Myocyte (in vitro differentiated cells): ENCODE results near the gene CACNA1A. TPM values are rescaled to one million over a fixed set of nuclear protein-coding genes. Genes with fewer than 3 reads are reported as not detected.
"Not testable (repeated sequence)": the region's sequence is repeated elsewhere in the genome, so short reads cannot be mapped to it uniquely, and the experiment has no call there.

Source experiments
- DNase-seq: peaks from one replicate; pipeline ENCODE4 v3.0.0-alpha.2; 2012; ENCODE audit warnings: low read depth
- total RNA-seq: library from RNA; depleted of rRNA; stranded (reverse); fragments of >200 nt; gene quantifications from 2 replicates; pipeline ENCODE4 v1.2.3, GENCODE V29; 2014

Gene CACNA1A
- total RNA-seq, 1 donor from 2014 or later, result 0.19 TPM

GRCh38 chr19:13207237-13207845 is 298.9 kb downstream of the CACNA1A start:
- peak; percentile 65 for DNase-seq

DNA sequence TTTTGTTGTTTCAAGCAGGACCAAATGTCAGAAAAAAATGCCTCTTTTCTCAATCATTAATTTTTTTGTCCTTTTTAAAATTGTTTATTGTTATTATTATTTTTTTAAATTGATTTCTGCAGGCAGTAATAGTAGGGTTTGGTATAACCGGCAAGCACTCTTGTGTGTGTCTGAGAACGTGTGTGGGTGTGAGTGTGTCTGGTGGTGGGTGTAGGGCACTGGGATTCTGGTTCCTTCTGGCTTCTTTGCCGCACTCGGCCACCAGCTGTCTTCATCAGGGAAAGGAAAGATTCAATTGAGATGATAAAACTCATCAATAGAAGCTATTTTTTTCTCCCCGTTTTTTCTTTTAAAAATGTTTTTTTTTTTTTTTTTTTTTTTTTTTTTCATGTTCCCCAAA is 299.7 kb downstream of the CACNA1A start:
- no peak for DNase-seq

DNA sequence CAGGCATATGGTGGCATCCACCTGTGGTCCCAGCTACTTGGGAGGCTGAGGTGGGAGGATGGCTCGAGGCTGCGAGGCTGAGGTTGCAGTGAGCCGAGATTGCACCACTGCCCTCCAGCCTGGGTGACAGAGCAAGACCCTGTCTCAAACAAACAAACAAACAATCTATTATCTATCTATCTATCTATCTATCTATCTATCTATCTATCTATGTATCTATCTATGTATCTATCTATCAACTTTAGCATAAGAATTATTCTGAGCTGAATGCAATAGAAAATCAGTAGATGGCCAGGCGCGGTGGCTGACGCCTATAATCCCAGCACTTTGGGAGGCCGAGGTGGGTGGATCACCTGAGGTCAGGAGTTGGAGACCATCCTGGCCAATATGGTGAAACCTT is 304.2 kb downstream of the CACNA1A start:
- not testable (repeated sequence) for DNase-seq

GRCh38 chr19:13198634-13199033 is 307.6 kb downstream of the CACNA1A start:
- no peak for DNase-seq

DNA sequence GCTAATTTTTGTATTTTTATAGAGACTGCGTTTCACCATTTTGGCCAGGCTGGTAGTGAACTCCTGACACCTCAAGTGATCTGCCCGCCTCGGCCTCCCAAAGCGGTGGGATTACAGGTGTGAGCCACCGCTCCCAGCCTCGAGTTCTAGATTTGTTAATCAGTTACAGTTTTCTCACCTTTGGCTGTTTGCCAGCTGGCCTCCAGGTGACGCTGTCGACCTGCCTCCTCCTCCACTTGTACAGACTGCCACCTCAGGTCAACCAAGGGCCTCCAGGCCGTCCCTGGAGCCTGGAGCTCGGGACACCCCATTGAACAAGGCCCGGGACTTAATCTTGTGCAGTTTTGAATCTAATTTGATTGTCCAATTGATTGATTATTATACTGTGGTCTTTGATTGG is 310.6 kb downstream of the CACNA1A start:
- no peak for DNase-seq

- DNase-seq, result no peak
Observed at GRCh38 chr19:13190781-13191540, 315.3 kb downstream of the CACNA1A start.

DNA sequence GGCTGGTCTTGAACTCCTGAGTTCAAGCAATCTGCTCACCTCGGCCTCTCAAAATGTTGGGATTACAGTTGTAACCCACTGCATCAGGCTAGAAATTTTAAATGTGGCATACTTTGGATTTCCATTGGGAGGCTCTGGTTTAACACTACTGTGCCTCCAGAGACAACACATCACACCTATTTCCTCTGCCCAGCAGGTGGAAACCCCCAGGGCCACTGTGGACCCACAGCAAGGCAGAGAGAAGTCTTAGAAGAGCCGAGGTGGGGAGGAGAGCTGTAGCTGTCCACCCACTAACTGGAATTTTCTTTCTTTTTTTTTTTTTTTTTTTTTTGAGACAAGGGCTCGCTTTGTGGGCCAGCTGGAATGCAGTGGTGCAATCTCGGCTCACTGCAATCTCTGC is 316.7 kb downstream of the CACNA1A start:
- DNase-seq, result no peak

- no peak for DNase-seq
Observed at GRCh38 chr19:13187419-13187818, 318.9 kb downstream of the CACNA1A start.

DNA sequence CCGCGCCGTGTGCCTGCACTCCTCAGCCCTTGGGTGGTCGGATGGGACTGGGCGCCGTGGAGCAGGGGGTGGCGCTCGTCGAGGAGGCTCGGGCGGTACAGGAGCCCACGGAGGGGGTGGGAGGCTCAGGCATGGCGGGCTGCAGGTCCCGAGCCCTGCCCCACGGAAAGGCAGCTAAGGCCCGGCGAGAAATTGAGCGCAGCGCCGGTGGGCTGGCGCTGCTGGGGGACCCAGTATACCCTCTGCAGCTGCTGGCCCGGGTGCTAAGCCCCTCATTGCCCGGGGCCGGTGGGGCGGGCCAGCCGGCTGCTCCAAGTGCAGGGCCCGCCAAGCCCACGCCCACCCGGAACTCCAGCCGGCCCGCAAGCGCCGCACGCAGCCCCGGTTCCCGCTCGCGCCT is 319.6 kb downstream of the CACNA1A start:
- not testable (repeated sequence) for DNase-seq

DNA sequence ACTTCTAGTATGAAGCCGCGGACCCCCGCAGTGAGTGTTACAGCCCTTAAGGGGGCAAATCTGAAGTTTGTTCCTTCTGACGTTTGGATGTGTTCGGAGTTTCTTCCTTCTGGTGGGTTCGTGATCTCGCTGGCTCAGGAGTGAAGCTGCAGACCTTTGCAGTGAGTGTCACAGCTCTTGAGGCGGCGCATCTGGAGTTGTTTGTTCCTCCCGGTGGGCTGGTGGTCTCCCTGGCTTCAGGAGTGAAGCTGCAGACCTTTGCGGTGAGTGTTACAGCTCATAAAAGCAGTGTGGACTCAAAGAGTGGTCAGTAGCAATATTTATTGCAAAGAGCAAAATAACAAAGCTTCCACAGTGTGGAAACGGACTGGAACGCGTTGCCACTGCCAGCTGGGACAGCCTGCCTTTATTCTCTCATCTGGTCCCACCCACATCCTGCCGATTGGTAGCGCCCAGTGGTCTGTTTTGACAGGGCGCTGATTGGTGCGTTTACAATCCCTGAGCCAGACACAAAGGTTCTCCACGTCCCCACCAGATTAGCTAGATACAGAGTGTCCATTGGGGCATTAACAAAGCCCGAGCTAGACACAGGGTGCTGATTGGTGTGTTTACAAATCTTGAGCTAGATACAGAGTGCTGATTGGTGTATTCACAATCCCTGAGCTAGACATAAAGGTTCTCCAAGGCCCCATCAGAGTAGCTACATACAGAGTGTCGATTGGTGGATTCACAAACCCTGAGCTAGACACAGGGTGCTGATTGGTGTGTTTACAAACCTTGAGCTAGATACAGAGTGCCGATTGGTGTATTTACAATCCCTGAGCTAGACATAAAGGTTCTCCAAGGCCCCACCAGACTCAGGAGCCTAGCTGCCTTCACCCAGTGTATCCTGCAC is 320.3 kb downstream of the CACNA1A start:
- not testable (repeated sequence) for DNase-seq

- DNase-seq, result not testable (repeated sequence)
Observed at GRCh38 chr19:13184926-13185325, 321.4 kb downstream of the CACNA1A start.

GRCh38 chr19:13181747-13182388 is 324.4 kb downstream of the CACNA1A start:
- DNase-seq, result peak; percentile 94

DNA sequence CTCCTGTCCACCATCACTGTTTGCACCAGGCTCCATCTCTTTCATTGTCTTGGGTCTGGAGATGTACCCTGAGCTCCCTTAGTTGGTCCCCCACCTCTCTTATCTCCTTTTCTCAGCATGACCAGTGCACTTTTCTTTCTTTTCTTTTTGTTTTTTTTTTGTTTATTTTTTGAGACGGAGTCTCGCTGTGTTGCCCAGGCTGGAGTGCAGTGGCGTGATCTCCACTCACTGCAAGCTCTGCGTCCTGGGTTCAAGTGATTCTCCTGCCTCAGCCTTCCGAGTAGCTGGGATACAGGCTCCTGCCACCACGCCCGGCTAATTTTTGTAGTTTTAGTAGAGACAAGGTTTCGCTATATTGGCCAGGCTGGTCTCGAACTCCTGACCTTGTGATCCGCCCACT is 328.0 kb downstream of the CACNA1A start:
- not testable (repeated sequence) for DNase-seq

- not testable (repeated sequence) for DNase-seq
Observed at GRCh38 chr19:13177584-13177983, 328.7 kb downstream of the CACNA1A start.

DNA sequence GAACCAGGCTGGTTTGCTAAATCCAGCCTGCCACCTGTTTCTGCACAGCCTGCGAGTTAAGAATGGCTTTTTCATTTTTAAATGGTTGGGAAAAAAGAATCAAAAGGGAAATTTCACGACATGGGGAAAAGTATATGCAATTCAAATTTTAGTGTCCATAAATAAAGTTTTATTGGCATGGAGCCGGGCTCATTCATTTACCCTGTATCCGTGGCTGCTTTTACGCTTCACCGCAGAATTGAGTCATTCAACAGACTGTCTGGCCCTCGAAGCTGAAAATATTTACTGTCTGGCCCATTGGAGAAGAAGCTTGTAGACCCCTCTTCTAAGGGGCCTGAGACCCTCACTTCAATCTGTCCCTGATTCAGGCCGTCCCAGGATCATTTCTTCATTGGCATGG is 329.9 kb downstream of the CACNA1A start:
- DNase-seq, result peak; percentile 22

DNA sequence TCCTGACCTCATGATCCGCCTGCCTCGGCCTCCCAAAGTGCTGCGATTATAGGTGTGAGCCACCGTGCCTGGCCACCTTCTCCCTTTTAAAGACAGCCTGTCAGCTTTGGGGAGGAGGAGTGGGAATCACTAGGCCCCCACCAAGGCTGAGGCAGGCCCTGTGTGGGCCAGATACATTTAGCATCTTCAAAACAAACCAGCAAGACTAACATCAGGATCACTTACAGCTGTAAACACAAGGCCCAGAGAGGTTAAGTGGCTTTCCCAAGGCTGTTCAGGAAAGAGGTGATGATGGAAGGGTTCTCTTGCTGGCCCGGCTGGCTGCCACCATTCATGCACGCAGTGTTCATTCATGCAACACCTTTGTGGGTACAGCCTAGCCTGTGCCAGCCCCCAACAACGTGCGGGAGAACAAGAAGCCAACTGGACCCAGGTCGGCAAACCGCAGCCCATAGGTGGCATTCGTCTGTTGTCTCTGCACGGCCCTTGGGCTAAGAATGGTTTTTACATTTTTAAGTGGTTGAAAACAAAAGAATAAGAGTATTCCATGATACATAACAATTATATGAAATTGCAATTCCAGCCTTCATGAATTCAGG is 333.0 kb downstream of the CACNA1A start:
- DNase-seq, result no peak

DNA sequence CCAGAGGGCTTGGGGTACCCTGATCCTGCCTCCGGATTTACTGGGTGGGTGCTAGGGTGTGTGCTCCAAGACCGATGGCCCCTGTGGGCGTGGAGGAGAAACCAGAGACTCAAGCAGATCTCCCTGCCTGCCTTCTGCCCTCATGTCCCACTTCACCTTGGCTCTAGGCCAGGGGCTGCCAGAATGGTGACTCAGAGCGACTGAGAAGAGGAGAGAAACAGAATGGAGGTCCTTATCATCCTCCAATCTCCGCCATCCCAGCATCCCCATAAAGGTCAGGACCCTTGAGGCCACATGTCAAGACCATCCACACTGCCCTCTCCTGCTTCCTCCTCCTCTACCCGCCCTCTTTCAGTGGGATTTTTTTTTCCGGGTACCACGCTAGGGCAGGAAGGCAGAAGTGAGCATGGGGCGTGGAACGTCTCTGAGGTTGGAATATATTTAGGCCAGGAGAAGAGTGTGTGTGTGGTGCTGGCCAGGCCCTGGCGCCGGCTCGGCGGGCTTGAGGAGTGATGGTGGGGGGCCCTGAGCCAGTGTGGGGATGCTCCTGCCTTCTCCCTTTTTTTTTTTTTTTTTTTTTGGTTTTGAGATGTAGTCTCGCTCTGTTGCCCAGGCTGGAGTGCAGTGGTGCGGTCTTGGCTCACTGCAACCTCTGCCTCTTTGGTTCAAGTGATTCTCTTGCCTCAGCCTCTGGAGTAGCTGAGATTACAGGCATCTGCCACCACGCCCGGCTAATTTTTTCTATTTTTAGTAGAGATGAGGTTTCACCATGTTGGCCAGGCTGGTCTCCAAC is 333.7 kb downstream of the CACNA1A start:
- peak; percentile 95 for DNase-seq

GRCh38 chr19:13171146-13171545 is 335.1 kb downstream of the CACNA1A start:
- DNase-seq, result no peak

GRCh38 chr19:13169769-13170168 is 336.5 kb downstream of the CACNA1A start:
- peak; percentile 61 for DNase-seq

- not testable (repeated sequence) for DNase-seq
Observed at GRCh38 chr19:13166151-13166550, 340.1 kb downstream of the CACNA1A start.
